Suppressor macrophage treated with lipopolysaccharide for 4 hours (primary cell): ENCODE results near the gene IQCF6.
"Not testable (repeated sequence)": the region's sequence is repeated elsewhere in the genome, so short reads cannot be mapped to it uniquely, and the experiment has no call there.

Source experiments
- DNase-seq: peaks from one replicate; pipeline ENCODE4 v3.0.0-alpha.2; 2020

Gene IQCF6

GRCh38 chr3:51759203-51759602 lies 19.8 kb downstream of the IQCF6 start:
- no peak for DNase-seq

- not testable (repeated sequence) for DNase-seq
Measured at GRCh38 chr3:51753763-51754750, 25.0 kb downstream of the IQCF6 start.

- DNase-seq: no peak
Measured at GRCh38 chr3:51751287-51751686, 27.8 kb downstream of the IQCF6 start.

DNA sequence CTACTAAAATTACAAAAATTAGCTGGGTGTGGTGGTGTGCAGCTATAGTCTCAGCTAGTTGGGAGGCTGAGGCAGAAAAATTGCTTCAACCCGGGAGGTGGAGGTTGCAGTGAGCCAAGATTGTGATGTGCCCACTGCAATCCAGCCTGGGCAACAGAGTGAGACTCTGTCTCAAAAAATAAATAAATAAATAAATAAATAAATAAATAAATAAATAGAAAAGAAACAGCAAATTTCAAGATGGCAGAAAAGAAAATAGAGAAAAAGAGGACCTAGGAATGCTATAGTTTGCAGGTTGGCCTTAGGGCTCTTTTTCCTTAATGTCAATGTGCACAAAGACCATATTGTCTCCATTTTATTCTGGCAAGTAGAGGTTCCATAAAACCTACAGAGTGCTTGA lies 28.2 kb downstream of the IQCF6 start:
- no peak for DNase-seq

GRCh38 chr3:51748327-51748726 lies 30.7 kb downstream of the IQCF6 start:
- DNase-seq: no peak

DNA sequence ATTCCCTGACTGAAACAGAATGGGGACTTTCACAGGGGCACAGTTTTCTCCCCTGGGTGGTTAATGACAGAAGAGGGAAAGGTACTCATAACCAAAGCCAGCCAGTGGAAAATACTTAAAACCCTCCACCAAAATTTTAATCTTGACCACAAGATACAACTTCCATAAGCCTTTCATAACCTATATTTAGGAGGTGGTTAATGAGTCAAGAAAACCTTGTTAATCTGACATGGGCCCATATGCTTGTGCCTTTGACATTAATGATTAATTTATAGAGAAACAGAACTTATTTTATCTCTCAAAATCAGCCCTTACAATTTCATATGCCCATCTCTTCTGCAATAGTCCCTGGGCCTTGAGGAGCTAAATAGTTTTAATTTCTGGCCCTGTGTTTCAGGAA lies 31.2 kb downstream of the IQCF6 start:
- DNase-seq: no peak

- peak; percentile 54 for DNase-seq
Measured at GRCh38 chr3:51742978-51743377, 36.1 kb downstream of the IQCF6 start.

GRCh38 chr3:51742320-51742719 lies 36.7 kb downstream of the IQCF6 start:
- DNase-seq: not testable (repeated sequence)

DNA sequence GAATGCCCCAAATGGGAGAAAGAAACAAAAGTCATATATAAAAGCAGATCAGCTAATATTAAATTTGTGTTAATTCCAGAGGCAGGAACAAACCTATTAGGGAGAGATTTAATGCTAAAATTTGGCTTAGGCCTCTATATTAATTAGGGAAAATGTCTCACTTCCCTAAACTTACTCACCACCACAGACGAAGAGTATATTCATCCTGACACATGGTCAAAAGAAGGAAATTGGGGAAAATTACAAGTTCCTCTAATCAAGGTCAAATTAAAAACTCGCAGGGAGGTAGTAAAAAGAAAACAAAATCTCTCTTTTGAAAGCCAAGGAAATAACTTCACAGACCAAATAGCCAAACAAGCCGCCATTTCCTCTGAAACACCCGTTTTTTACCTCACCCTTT lies 39.9 kb downstream of the IQCF6 start:
- DNase-seq: peak; percentile 42

GRCh38 chr3:51735950-51736349 lies 43.1 kb downstream of the IQCF6 start:
- DNase-seq: no peak

DNA sequence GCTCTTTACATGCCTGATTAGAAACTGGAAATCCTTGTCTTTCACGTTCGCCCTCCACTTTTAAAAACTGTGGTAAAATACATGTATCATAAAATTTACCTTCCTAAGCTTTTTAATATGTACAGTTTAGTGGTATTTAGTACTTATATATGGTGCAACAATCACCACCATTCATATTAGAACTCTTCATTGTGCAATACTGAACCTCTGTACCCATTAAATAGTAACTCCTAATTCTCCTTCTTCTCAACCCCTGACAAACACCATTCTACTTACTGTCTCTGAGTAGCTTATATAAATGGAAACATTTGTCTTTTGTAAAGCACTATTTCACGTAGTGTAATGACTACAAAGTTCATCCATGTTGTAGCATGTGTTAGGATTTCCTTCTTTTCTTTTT lies 44.0 kb downstream of the IQCF6 start:
- no peak for DNase-seq

- no peak for DNase-seq
Measured at GRCh38 chr3:51734572-51734907, 44.5 kb downstream of the IQCF6 start.

DNA sequence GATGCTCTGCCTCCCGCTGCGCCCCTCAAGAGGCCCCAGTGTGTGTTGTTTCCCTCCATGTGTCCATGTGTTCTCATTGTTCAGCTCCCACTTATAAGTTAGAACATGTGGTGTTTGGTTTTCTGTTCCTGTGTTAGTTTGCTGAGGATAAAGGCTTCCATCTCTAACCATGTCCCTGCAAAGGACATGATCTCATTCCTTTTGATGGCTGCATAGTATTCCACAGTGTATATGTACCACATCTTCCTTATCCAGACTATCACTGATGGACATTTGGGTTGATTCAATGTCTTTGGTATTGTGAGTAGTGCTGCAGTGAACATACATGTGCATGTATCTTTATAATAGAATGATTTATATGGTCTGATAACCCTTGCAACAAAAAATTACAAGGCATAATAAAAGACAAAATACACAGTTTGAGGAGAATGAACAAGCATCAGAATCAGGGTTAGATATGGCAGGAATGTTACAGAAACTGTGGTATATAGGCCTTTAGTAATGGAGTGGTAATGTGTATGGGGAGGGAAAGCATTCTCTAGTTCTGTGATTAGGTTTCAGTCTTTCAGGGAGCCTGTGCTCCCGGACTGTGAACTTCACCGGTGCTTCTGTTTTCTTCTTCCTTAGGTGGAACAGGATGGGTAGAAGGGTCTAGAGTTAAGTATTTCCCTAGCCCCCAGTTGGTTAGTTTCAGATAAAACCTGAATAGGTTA lies 45.0 kb downstream of the IQCF6 start:
- no peak for DNase-seq

- DNase-seq: peak; percentile 25
Measured at GRCh38 chr3:51729042-51729633, 49.9 kb downstream of the IQCF6 start.
